ENCODE data around the gene SLC25A25. TPM values are rescaled to one million over a fixed set of nuclear protein-coding genes. Genes with fewer than 3 reads are reported as not detected.

The SLC25A25 gene
- total RNA-seq, 4 donors from 2014 or later: 21.9 to 42.0 (median 30.8) TPM

GRCh38 chr9:128098297-128099230, 30.5 kb downstream of the SLC25A25 start:
- Histone ChIP-seq H3K27ac (peak overlapping the region; percentile 93 to 100 (median 99)), H3K36me3 (peaks cover 9 to 16% of the 10 kb centered on the region in 2 donors), H3K27me3 (no peaks in the 10 kb centered on the region), H3K4me1 (peaks cover 71 to 85% of the 10 kb centered on the region in 2 donors), H3K9me3 (no peaks in the 10 kb centered on the region), H3K4me3 (replicated peaks in 1 of 3) (peak overlapping the region; percentile 0 to 44 (median 34))
- peak; percentile 98 to 100 for DNase-seq
- intact Hi-C loops (cut with DNase I): no loop called here
- peak; percentile 83 to 99 for TF ChIP-seq POLR2A (IDR thresholded peaks at IDR 0.05)
- no peak for TF ChIP-seq CTCF (IDR thresholded peaks at IDR 0.05)
- 4 to 5% methylated on average over 25 to 28 of the region's 32 CpGs for WGBS, 2 donors

GRCh38 chr9:128099231-128099931, 31.3 kb downstream of the SLC25A25 start:
- intact Hi-C loops (cut with DNase I): no loop called here
- peak; percentile 35 to 48 for DNase-seq
- Histone ChIP-seq H3K4me3 (replicated peaks in 1 of 3) (peak overlapping the region in 2 of 3 donors; percentile 34 to 44), H3K4me1 (peaks cover 72 to 85% of the 10 kb centered on the region in 2 donors), H3K9me3 (no peaks in the 10 kb centered on the region), H3K27me3 (no peaks in the 10 kb centered on the region), H3K36me3 (peaks cover 9 to 16% of the 10 kb centered on the region in 2 donors), H3K27ac (peak overlapping the region; percentile 93 to 100 (median 99))
- TF ChIP-seq POLR2A (IDR thresholded peaks at IDR 0.05) (no peak), CTCF (IDR thresholded peaks at IDR 0.05) (no peak)
- 61 to 63% methylated on average over 13 to 16 of the region's 16 CpGs for WGBS, 2 donors

- TF ChIP-seq CTCF (IDR thresholded peaks at IDR 0.05) (no peak), POLR2A (IDR thresholded peaks at IDR 0.05) (peak in 1 of 2 donors; percentile 23)
- Histone ChIP-seq H3K36me3 (peaks cover 9 to 16% of the 10 kb centered on the region in 2 donors), H3K27me3 (no peaks in the 10 kb centered on the region), H3K4me3 (replicated peaks in 1 of 3) (peak overlapping the region in 1 of 3 donors; percentile 44), H3K4me1 (peaks cover 73 to 85% of the 10 kb centered on the region in 2 donors), H3K9me3 (no peaks in the 10 kb centered on the region), H3K27ac (peak overlapping the region; percentile 93 to 100 (median 99))
- DNase-seq: peak; percentile 54 to 62
- intact Hi-C loops (cut with DNase I): no loop called here
- WGBS, 2 donors: 69 to 70% methylated on average over 12 to 15 of the region's 16 CpGs
Observed at GRCh38 chr9:128099932-128100491, 32.0 kb downstream of the SLC25A25 start.

- Histone ChIP-seq H3K4me3 (replicated peaks in 1 of 3) (no peak overlapping the region), H3K27me3 (no peaks in the 10 kb centered on the region), H3K4me1 (peaks cover 74 to 79% of the 10 kb centered on the region in 2 donors), H3K27ac (peak overlapping the region; percentile 93 to 100 (median 99)), H3K36me3 (peaks cover 12 to 21% of the 10 kb centered on the region in 2 donors), H3K9me3 (no peaks in the 10 kb centered on the region)
- TF ChIP-seq POLR2A (IDR thresholded peaks at IDR 0.05): no peak
- TF ChIP-seq CTCF (IDR thresholded peaks at IDR 0.05): no peak
- no peak for DNase-seq
- intact Hi-C loops (cut with DNase I): no loop called here
- WGBS, 2 donors: 44 to 82% methylated on average over 2 to 10 of the region's 10 CpGs
Observed at GRCh38 chr9:128100581-128100980, 32.5 kb downstream of the SLC25A25 start.
